Measurements from ENCODE around the gene RGPD4. TPM values are rescaled to one million over a fixed set of nuclear protein-coding genes. Genes with fewer than 3 reads are reported as not detected.
"Not testable (repeated sequence)": the region's sequence is repeated elsewhere in the genome, so short reads cannot be mapped to it uniquely, and the experiment has no call there.

RGPD4 gene
- total RNA-seq, 2 experiments from 2014 or later: 0.14 to 0.19 TPM

DNA sequence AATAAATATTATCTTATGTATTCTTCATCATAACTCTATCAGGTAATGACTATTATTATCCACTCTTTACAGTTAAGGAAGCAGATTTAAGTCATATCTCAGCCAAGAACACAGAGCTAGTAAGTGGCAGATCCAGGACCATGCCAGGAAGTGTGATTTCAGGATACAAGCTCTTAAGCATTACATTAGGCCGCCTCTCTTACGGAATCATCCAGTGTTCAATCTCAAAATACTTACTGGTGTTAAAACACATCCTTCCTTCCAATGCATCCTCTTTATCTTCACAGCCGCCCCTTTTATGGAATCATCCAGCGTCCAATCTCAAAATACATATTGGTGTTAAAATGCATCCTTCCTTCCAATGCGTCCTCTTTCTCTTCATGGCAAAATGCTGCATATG, 14.7 kb upstream of the RGPD4 start:
- Mint-ChIP-seq H3K27me3 (no peaks in the 10 kb centered on the region), H3K27ac (no peak overlapping the region), H3K9me3 (ENCODE audit: low read depth) (no peaks in the 10 kb centered on the region), H3K4me1 (no peaks in the 10 kb centered on the region), H3K36me3 (ENCODE audit: low read depth) (no peaks in the 10 kb centered on the region), H3K4me3 (no peak overlapping the region)
- ChIA-PET CTCF (no interaction called here), POLR2A (no interaction called here)
- DNase-seq (no peak), ATAC-seq (no peak)
- intact Hi-C loops (cut with DNase I, micrococcal nuclease): no loop called here

DNA sequence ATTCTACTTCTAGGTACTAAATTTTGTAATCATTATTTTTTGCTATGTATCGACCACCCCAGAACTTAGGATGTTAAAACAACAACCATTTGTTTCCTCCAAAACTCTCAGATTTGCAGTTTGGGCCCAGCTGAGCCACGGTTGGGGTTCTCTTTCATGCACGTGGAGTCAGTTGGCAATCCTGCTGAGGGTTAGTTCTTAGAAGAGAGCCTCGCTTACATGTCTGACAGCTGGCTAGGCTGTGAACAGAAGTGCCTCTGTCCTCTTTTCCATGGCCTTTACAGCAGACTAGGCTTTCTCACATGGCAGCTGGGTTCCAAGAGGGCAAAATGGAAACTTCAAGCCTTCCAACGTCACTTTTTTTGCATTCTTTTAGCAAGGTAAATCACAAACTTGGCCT, 9.3 kb upstream of the RGPD4 start:
- intact Hi-C loops (cut with DNase I, micrococcal nuclease): no loop called here
- H3K27ac Mint-ChIP-seq: no peak overlapping the region
- ChIA-PET CTCF (no interaction called here), POLR2A (no interaction called here)
- no peak for DNase-seq
- no peaks in the 10 kb centered on the region for H3K36me3 Mint-ChIP-seq (ENCODE audit: low read depth)
- no peak for ATAC-seq
- no peaks in the 10 kb centered on the region for H3K4me1 Mint-ChIP-seq
- no peaks in the 10 kb centered on the region for H3K9me3 Mint-ChIP-seq (ENCODE audit: low read depth)
- no peaks in the 10 kb centered on the region for H3K27me3 Mint-ChIP-seq
- no peak overlapping the region for H3K4me3 Mint-ChIP-seq

DNA sequence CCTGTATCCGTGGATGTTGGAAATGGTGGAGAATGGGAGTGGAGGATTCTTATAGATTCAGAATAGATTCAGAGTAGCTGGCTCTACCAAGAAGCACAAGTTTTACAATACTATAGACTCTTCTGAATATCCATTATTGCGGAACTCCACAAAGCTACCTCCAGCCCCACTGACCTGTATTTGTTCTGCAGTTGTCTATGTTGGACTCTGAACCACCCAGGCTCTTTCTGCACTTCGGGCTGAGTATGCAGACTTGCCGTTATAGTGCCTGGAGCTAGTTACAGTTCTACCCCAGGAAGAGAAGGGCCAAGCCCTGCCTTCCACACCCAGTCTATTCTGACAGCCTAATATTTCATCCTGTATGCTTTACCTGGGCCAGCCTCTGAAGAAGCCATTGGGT, 4.4 kb upstream of the RGPD4 start:
- CTCF ChIA-PET: interaction anchor here (0.7 kb wide), 1 partner anchor 1461 kb away, joined by 3 read pairs; no protein-coding TSS in a partner anchor
- no peak overlapping the region for H3K4me3 Mint-ChIP-seq
- H3K9me3 Mint-ChIP-seq (ENCODE audit: low read depth): no peaks in the 10 kb centered on the region
- no peaks in the 10 kb centered on the region for H3K27me3 Mint-ChIP-seq
- ATAC-seq (no peak), DNase-seq (no peak)
- no peak overlapping the region for H3K27ac Mint-ChIP-seq
- H3K4me1 Mint-ChIP-seq: no peaks in the 10 kb centered on the region
- no peaks in the 10 kb centered on the region for H3K36me3 Mint-ChIP-seq (ENCODE audit: low read depth)
- POLR2A ChIA-PET: no interaction called here
- intact Hi-C loops (cut with DNase I, micrococcal nuclease): no loop called here

DNA sequence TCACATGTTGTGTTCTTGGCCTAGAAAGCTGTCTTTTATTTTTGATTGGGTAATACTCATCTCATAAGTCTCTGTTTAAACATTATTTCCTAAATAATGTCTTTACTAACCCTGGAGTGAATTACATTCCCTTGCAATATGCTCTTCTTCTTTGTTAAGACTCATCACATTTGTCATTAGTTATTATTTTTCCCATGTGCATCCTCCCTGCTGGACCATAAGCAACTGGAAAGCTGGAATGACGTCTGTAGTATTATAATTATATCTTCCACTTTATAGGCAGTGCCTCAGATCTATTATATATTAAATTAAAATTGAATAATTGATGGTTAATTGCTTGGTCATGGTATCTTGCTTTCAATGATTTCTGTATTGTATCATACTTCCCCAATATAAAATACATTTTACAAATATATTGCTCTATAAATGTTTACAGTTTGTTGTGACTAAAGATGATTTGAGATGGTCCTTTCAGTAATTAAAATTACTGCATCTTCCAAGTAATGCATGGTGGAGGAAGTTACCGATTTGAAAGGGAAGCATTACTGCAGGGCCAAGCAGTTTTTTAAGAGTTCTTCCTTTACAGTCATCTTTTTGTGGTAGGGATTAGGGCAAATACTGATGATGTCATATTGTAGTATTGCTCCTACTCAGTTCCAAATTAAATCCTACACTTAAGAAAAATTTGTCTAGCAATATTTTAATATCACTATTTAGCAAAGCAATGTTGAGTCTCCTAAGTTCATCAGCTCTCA, 2.1 kb upstream of the RGPD4 start:
- ATAC-seq: no peak
- CTCF ChIA-PET: no interaction called here
- Mint-ChIP-seq H3K27ac (no peak overlapping the region), H3K9me3 (ENCODE audit: low read depth) (no peaks in the 10 kb centered on the region), H3K4me1 (no peaks in the 10 kb centered on the region), H3K36me3 (ENCODE audit: low read depth) (no peaks in the 10 kb centered on the region), H3K27me3 (no peaks in the 10 kb centered on the region), H3K4me3 (no peak overlapping the region)
- intact Hi-C loops (cut with DNase I, micrococcal nuclease): no loop called here
- DNase-seq: no peak
- POLR2A ChIA-PET: no interaction called here

DNA sequence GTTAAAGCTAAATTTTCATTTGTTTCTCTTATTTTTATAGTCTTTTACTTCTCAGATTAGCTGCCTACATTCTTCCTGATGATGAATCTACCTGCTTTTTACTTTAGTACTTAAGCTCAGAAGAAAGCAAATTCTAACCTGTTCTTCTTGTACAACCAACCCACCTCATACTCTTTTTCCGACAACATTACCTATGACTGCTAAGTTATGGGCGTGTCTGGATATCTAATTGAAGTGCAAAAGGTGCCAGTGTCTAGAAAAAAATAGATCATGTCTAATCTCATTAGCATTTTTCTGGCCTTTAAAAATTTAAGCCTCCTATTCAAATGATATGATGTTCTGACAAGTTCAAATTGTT, 1.5 kb upstream of the RGPD4 start:
- no peaks in the 10 kb centered on the region for H3K27me3 Mint-ChIP-seq
- intact Hi-C loops (cut with DNase I, micrococcal nuclease): no loop called here
- H3K4me3 Mint-ChIP-seq: no peak overlapping the region
- CTCF ChIA-PET: no interaction called here
- H3K27ac Mint-ChIP-seq: no peak overlapping the region
- H3K9me3 Mint-ChIP-seq (ENCODE audit: low read depth): no peaks in the 10 kb centered on the region
- H3K4me1 Mint-ChIP-seq: no peaks in the 10 kb centered on the region
- POLR2A ChIA-PET: no interaction called here
- DNase-seq: no peak
- H3K36me3 Mint-ChIP-seq (ENCODE audit: low read depth): no peaks in the 10 kb centered on the region
- no peak for ATAC-seq

DNA sequence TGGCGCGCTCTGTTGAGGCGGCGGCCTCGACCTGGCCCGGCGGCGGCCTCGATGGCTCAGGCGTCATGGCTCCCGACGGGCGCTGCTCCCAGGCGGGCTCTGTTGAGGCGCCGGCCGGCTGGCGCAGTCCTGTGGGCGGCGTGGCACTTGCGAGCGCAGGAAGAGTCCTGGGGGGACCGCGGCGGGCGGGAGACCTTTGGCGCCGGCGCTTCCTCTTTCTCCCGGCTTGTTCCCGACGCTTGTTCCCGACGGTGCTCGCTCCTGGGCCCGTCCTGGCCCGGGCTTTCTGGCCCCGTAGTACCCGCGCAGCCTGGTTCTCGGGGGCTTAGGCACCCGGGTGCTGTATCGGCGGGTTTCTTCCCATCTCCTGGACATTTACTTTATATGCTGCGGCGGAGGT, 2.8 kb downstream of the RGPD4 start:
- CTCF ChIA-PET; H3K4me1 Mint-ChIP-seq; ATAC-seq; H3K4me3 Mint-ChIP-seq; POLR2A ChIA-PET; H3K36me3 Mint-ChIP-seq (ENCODE audit: low read depth); intact Hi-C loops (cut with DNase I, micrococcal nuclease); H3K9me3 Mint-ChIP-seq (ENCODE audit: low read depth); H3K27me3 Mint-ChIP-seq; DNase-seq; H3K27ac Mint-ChIP-seq: not testable (repeated sequence)

DNA sequence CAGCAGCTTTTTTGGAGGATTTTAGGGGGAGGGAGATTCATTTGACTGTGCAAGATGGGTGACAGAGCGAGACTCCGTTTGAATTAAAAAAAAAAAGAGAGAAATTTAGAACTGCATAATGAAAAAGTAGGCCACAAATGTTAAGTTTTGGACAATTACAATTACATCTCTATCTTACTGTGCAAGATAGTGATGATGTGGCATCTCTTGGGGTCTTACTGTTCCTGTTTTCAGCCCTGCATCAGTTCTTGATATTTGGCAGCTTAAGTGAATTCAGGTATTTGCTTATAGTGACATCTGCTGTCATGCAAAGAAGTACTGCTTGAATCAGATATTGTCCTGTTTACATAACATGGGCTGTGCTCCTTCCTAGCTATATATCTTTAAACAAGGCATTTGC, 6.5 kb downstream of the RGPD4 start:
- POLR2A ChIA-PET, ATAC-seq: not testable (repeated sequence)

DNA sequence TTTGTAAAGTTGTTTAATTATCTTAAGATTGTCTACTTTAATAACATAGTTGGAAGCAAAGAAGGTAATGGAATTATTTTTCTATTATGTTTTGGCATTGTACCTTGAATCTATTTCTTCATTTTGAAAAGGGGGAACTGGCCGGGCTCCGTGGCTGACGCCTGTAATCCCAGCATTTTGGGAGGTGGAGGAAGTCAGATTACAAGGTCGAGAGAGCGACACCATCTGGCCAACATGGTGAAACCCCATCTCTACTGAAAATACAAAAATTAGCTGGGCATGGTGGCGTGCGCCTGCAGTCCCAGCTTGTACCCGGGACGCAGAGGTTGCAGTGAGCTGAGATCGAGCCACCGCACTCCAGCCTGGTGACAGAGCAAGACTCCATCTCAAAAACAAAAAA, 6.9 kb downstream of the RGPD4 start:
- H3K9me3 Mint-ChIP-seq (ENCODE audit: low read depth); intact Hi-C loops (cut with DNase I, micrococcal nuclease); H3K4me1 Mint-ChIP-seq; H3K36me3 Mint-ChIP-seq (ENCODE audit: low read depth); CTCF ChIA-PET; H3K27ac Mint-ChIP-seq; POLR2A ChIA-PET; ATAC-seq; DNase-seq; H3K27me3 Mint-ChIP-seq; H3K4me3 Mint-ChIP-seq: not testable (repeated sequence)

More for the DNA sequence above, 6.5 kb downstream of the RGPD4 start:
- H3K27me3 Mint-ChIP-seq; H3K36me3 Mint-ChIP-seq (ENCODE audit: low read depth); H3K27ac Mint-ChIP-seq; intact Hi-C loops (cut with DNase I, micrococcal nuclease); CTCF ChIA-PET; H3K4me3 Mint-ChIP-seq; DNase-seq; H3K9me3 Mint-ChIP-seq (ENCODE audit: low read depth); H3K4me1 Mint-ChIP-seq: not testable (repeated sequence)

DNA sequence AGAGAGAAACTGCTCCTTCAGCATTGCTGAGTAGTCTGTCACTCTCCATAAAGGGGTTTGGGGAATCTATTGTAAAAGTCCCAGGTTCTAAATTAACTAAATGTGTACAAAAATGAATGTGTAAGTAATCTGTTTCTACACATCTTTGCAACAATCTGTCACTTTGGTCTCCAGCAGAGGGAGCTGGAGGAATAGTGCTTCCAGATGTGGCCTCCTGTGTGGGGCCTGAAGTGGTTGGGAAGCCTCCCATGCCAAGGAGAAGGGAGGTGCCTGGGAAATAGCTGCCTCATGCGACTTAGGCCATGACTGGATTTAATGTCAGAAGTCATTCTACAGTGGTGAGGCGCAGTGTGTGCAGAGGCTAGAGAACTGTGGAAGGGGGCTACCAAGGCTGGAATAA, 89.4 kb downstream of the RGPD4 start:
- CTCF ChIA-PET; H3K36me3 Mint-ChIP-seq (ENCODE audit: low read depth); intact Hi-C loops (cut with DNase I, micrococcal nuclease); H3K9me3 Mint-ChIP-seq (ENCODE audit: low read depth); H3K27me3 Mint-ChIP-seq; DNase-seq; H3K4me3 Mint-ChIP-seq; H3K27ac Mint-ChIP-seq; POLR2A ChIA-PET; H3K4me1 Mint-ChIP-seq; ATAC-seq: not testable (repeated sequence)

DNA sequence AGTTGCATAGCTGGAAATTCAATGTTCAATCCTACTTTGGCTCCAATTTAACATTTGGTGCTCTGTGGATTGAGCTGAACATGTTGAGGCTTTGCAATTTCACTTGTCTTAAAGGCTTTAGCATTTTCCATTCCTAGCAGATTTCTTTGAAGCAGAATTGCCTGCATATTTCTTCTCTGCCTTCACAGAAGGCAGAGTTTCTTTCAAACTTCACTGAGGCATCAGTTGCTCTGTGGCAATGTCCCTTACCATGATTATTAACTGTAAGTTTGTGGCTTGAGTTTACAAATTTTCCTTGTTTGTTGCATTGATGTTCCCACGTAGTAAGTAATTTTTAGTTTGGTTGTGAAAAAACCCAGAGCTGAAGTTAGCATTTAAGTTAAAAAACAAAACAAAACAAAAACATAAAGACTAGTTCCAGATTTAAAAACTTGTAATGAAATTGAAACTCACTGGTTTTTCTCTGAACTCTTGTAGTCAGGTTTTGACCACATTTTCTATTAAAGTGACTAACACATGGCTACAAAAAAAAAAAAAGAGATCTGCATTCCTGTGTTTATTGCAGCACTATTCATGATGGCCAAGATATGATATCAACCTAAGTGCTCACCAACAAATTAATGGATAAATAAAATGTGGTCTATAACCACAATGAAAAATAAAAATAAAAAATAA, 90.1 kb downstream of the RGPD4 start:
- H3K9me3 Mint-ChIP-seq (ENCODE audit: low read depth); H3K27ac Mint-ChIP-seq; CTCF ChIA-PET; POLR2A ChIA-PET; intact Hi-C loops (cut with DNase I, micrococcal nuclease); DNase-seq; H3K4me3 Mint-ChIP-seq; H3K36me3 Mint-ChIP-seq (ENCODE audit: low read depth); H3K4me1 Mint-ChIP-seq; H3K27me3 Mint-ChIP-seq; ATAC-seq: not testable (repeated sequence)

DNA sequence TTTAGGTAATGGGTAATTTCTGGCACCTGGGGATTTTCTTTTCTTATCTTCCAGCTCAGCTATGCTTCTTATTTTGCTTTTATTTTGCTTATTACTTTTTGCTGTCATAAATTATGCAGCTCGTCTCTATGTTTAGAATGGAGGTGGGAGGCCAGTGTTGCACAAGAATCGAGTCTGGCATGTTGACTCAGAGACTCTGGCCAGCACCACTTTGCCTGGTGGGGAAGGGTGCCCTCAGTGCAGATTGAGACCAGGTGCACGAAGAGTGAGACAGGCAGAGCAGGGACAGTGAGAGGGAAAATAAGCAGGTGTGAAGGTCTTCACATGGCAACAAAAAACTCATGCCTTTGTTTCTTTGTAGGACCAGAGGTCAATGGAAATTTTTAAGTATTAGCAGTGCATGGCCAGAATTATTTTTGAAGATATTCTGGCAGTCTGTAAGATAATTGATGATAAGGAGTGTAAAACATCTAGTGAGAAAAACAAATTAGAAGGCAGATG, 100.4 kb downstream of the RGPD4 start:
- intact Hi-C loops (cut with DNase I, micrococcal nuclease): no loop called here
- Mint-ChIP-seq H3K9me3 (ENCODE audit: low read depth) (no peaks in the 10 kb centered on the region), H3K4me1 (no peaks in the 10 kb centered on the region), H3K36me3 (ENCODE audit: low read depth) (no peaks in the 10 kb centered on the region), H3K27ac (no peak overlapping the region), H3K27me3 (no peaks in the 10 kb centered on the region), H3K4me3 (no peak overlapping the region)
- no peak for ATAC-seq
- POLR2A ChIA-PET: no interaction called here
- no peak for DNase-seq
- CTCF ChIA-PET: no interaction called here

DNA sequence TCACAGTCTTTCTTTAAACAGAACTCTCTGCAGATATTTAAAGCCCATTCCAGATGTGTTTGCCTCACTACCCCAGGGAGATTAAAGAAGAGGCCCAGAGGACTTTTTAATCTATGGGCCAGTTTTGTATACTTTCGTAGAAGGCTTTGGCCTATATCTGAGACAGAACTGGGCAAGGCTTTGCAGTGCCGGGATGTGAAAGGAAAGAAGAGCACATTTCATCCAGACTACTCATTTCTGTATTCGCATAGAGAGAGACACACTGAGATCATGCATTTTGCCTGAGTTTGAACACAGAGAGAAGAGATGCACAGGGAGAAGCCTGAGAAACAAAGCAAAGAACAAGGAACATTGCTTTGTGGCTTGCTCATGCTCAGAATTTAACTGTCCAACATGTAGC, 104.7 kb downstream of the RGPD4 start:
- ATAC-seq (no peak), DNase-seq (no peak)

More for the DNA sequence above, 104.7 kb downstream of the RGPD4 start:
- H3K4me1 Mint-ChIP-seq: no peaks in the 10 kb centered on the region
- intact Hi-C loops (cut with DNase I, micrococcal nuclease): no loop called here
- ChIA-PET CTCF (no interaction called here), POLR2A (no interaction called here)
- H3K36me3 Mint-ChIP-seq (ENCODE audit: low read depth): no peaks in the 10 kb centered on the region
- no peak overlapping the region for H3K4me3 Mint-ChIP-seq
- H3K9me3 Mint-ChIP-seq (ENCODE audit: low read depth): no peaks in the 10 kb centered on the region
- no peak overlapping the region for H3K27ac Mint-ChIP-seq
- no peaks in the 10 kb centered on the region for H3K27me3 Mint-ChIP-seq
